H1 (cell line): ENCODE results near the gene NAT8L. TPM values are rescaled to one million over a fixed set of nuclear protein-coding genes. Genes with fewer than 3 reads are reported as not detected.

Experiments
- CTCF ChIA-PET: fragments of 300-600 bp; sonication (Branson Sonifier 250); formaldehyde crosslinking; loops from one replicate; lab custom pipeline; 2021; ENCODE audit not compliant: partially characterized antibody; lab: Charles Lee
- POLR2A ChIA-PET: fragments of 300-600 bp; sonication (Branson Sonifier 250); formaldehyde crosslinking; loops from one replicate; lab custom pipeline; 2021; ENCODE audit warnings: inconsistent platforms; ENCODE audit not compliant: partially characterized antibody; lab: Charles Lee
- DNase-seq, 2 experiments: peaks; one replicate each; pipeline versions ENCODE4 v3.0.0 to v3.0.0-alpha.2; 2010 to 2022; ENCODE audit warnings: low spot score in 2 of 2, low read depth in 1 of 2, mixed read lengths in 1 of 2
- FAIRE-seq: peaks from 2 replicates; lab custom pipeline; 2011; peaks lifted over from hg19 to GRCh38; lab: Jason Lieb, UNC
- H2AFZ ChIP-seq: 2 replicates; pipeline ENCODE4 v1.8.1; 2012; ENCODE audit warnings: low read length, inconsistent platforms
- H2AK5ac ChIP-seq: 2 replicates; pipeline ENCODE4 v1.6.1; 2013; ENCODE audit warnings: low read depth, low read length
- H2BK120ac ChIP-seq: replicated peaks from 2 replicates; pipeline ENCODE3; 2013; ENCODE audit warnings: low read depth, low read length, inconsistent platforms
- H2BK12ac ChIP-seq: 2 replicates; pipeline ENCODE4 v1.6.1; 2013; ENCODE audit warnings: low read depth, low read length
- H2BK15ac ChIP-seq: 2 replicates; pipeline ENCODE4 v1.6.1; 2013; ENCODE audit warnings: low read length
- H2BK20ac ChIP-seq: 2 replicates; pipeline ENCODE4 v1.6.1; 2013; ENCODE audit warnings: low read length
- H2BK5ac ChIP-seq: 2 replicates; pipeline ENCODE4 v1.6.1; 2013; ENCODE audit warnings: low read depth, low read length
- H3K14ac ChIP-seq: 2 replicates; pipeline ENCODE4 v1.6.1; 2013; ENCODE audit warnings: inconsistent platforms; ENCODE audit not compliant: insufficient read length
- H3K18ac ChIP-seq: 2 replicates; pipeline ENCODE4 v1.6.1; 2013; ENCODE audit warnings: low read length; ENCODE audit errors: extremely low read depth
- H3K23ac ChIP-seq: 2 replicates; pipeline ENCODE4 v1.6.1; 2013; ENCODE audit warnings: inconsistent platforms; ENCODE audit not compliant: insufficient read length
- H3K23me2 ChIP-seq: 2 replicates; pipeline ENCODE4 v1.6.1; 2013; ENCODE audit warnings: low read depth, low read length
- H3K27ac ChIP-seq: 2 replicates; pipeline ENCODE4 v1.6.1; 2011; ENCODE audit warnings: low read depth, low read length, inconsistent platforms
- H3K27me3 ChIP-seq, 4 experiments: replicated peaks in 1 of 4; 1 replicate in 1 of 4; 2 replicates in 3 of 4; pipeline versions ENCODE4 v1.6.1 to v1.8.1; 2011 to 2013; ENCODE audit warnings: low read length in 3 of 4, mild to moderate bottlenecking in 3 of 4, inconsistent platforms in 2 of 4, mixed read lengths in 2 of 4, moderate library complexity in 1 of 4; ENCODE audit not compliant: control insufficient read depth in 3 of 4, insufficient read depth in 3 of 4; ENCODE audit errors: extremely low read depth in 1 of 4
- H3K36me3 ChIP-seq, 4 experiments: 2 replicates each; pipeline versions ENCODE4 v1.6.1 to v1.8.1; 2011 to 2013; ENCODE audit warnings: mild to moderate bottlenecking in 4 of 4, low read length in 3 of 4, moderate library complexity in 2 of 4, control low read depth in 1 of 4, inconsistent platforms in 1 of 4; ENCODE audit not compliant: insufficient read depth in 4 of 4, control insufficient read depth in 2 of 4
- H3K4ac ChIP-seq: replicated peaks from 2 replicates; pipeline ENCODE3; 2013; ENCODE audit warnings: low read length, low read depth, mixed read lengths, inconsistent platforms; ENCODE audit not compliant: insufficient read length
- H3K4me1 ChIP-seq, 4 experiments: replicated peaks in 1 of 4; 1 replicate in 1 of 4; 2 replicates in 3 of 4; pipeline versions ENCODE4 v1.6.1 to v1.8.1; 2011 to 2013; ENCODE audit warnings: low read length in 3 of 4, inconsistent platforms in 2 of 4, mixed read lengths in 1 of 4; ENCODE audit not compliant: insufficient read depth in 4 of 4, control insufficient read depth in 3 of 4
- H3K4me2 ChIP-seq, 2 experiments: 2 replicates each; pipeline versions ENCODE4 v1.6.1 to v1.8.1; 2011 to 2013; ENCODE audit warnings: low read depth in 2 of 2, low read length in 2 of 2, control low read depth in 1 of 2, inconsistent platforms in 1 of 2, mild to moderate bottlenecking in 1 of 2; ENCODE audit not compliant: insufficient read depth in 1 of 2
- H3K4me3 ChIP-seq, 4 experiments: fragments of 200-600, 300-600 bp in 1 of 4; sonication (generic), shearing (Covaris generic), sonication (Bioruptor Twin) in 1 of 4; 2 replicates each; pipeline versions ENCODE4 v1.5.1 to v1.8.1; 2011 to 2016; ENCODE audit warnings: low read length in 4 of 4, low read depth in 3 of 4, control low read depth in 2 of 4, inconsistent platforms in 2 of 4, mild to moderate bottlenecking in 2 of 4, mixed read lengths in 1 of 4, moderate library complexity in 1 of 4; ENCODE audit not compliant: insufficient read depth in 2 of 4; ENCODE audit errors: extremely low read depth in 1 of 4
- H3K56ac ChIP-seq: replicated peaks from 2 replicates; pipeline ENCODE3; 2013; ENCODE audit warnings: low read depth, mild to moderate bottlenecking, mixed read lengths, low read length, inconsistent platforms; ENCODE audit not compliant: insufficient read length
- H3K79me1 ChIP-seq: 2 replicates; pipeline ENCODE4 v1.6.1; 2013; ENCODE audit warnings: low read depth, low read length, control low read depth
- H3K79me2 ChIP-seq, 2 experiments: 2 replicates each; pipeline versions ENCODE4 v1.6.1 to v1.8.1; 2012 to 2013; ENCODE audit warnings: low read length in 2 of 2, mild to moderate bottlenecking in 2 of 2, inconsistent platforms in 1 of 2; ENCODE audit not compliant: insufficient read depth in 2 of 2, control insufficient read depth in 1 of 2
- H3K9ac ChIP-seq, 4 experiments: replicated peaks in 1 of 4; 1 replicate in 1 of 4; 2 replicates in 3 of 4; pipeline versions ENCODE4 v1.6.1 to v1.8.1; 2011 to 2013; ENCODE audit warnings: low read depth in 3 of 4, low read length in 3 of 4, control low read depth in 2 of 4, mild to moderate bottlenecking in 2 of 4, moderate library complexity in 2 of 4, inconsistent platforms in 1 of 4; ENCODE audit errors: extremely low read depth in 1 of 4
- H3K9me3 ChIP-seq, 2 experiments: 2 replicates each; pipeline versions ENCODE4 v1.6.1 to v1.8.1; 2012 to 2013; ENCODE audit warnings: mild to moderate bottlenecking in 2 of 2, moderate library complexity in 2 of 2, control low read depth in 1 of 2, inconsistent platforms in 1 of 2, low read depth in 1 of 2, low read length in 1 of 2, mixed read lengths in 1 of 2; ENCODE audit not compliant: insufficient read depth in 2 of 2
- H4K20me1 ChIP-seq, 2 experiments: replicated peaks in 1 of 2; 2 replicates each; pipeline versions ENCODE3 to v1.8.1; 2011 to 2013; ENCODE audit warnings: inconsistent platforms in 2 of 2, low read length in 2 of 2, mild to moderate bottlenecking in 1 of 2; ENCODE audit not compliant: insufficient read depth in 2 of 2, control insufficient read depth in 1 of 2
- H4K5ac ChIP-seq: 2 replicates; pipeline ENCODE4 v1.6.1; 2013; ENCODE audit warnings: low read length, low read depth, mixed read lengths, inconsistent platforms; ENCODE audit not compliant: insufficient read length
- H4K8ac ChIP-seq: 2 replicates; pipeline ENCODE4 v1.8.0; 2013; ENCODE audit warnings: mild to moderate bottlenecking, moderate library complexity, low read length, inconsistent platforms; ENCODE audit not compliant: insufficient read depth; ENCODE audit errors: extremely low read depth
- H4K91ac ChIP-seq: replicated peaks from 2 replicates; pipeline ENCODE3; 2013; ENCODE audit warnings: low read length, mixed read lengths, inconsistent platforms; ENCODE audit not compliant: insufficient read length
- BACH1 ChIP-seq: IDR thresholded peaks from 2 replicates; pipeline ENCODE4 v1.6.1; 2012; ENCODE audit warnings: low read length, improper control_type of control experiment
- CBX5 ChIP-seq: fragments of 300-800, 300-1000 bp; sonication (generic); IDR thresholded peaks from 2 replicates; pipeline ENCODE4 v1.7.1; 2016; ENCODE audit warnings: antibody characterized with exemption, low read length, low read depth
- CHD1 ChIP-seq: IDR thresholded peaks from 2 replicates; pipeline ENCODE4 v1.6.1; 2012; ENCODE audit warnings: low read depth, low read length, improper control_type of control experiment
- HDAC2 ChIP-seq, 2 experiments: fragments of 300-600 bp in 1 of 2; sonication (generic) in 1 of 2; IDR thresholded peaks; 2 replicates each; pipeline ENCODE4 v1.6.1; 2011 to 2012; ENCODE audit warnings: low read depth in 2 of 2, low read length in 2 of 2, mild to moderate bottlenecking in 2 of 2, moderate library complexity in 2 of 2, borderline replicate concordance in 1 of 2, inconsistent platforms in 1 of 2
- NRF1 ChIP-seq: IDR thresholded peaks from 2 replicates; pipeline ENCODE4 v1.6.1; 2011; ENCODE audit warnings: mild to moderate bottlenecking, low read depth, low read length, improper control_type of control experiment
- RFX5 ChIP-seq: IDR thresholded peaks from 2 replicates; pipeline ENCODE4 v1.6.1; 2011; ENCODE audit warnings: low read depth, low read length, improper control_type of control experiment, borderline replicate concordance
- SAP30 ChIP-seq: fragments of 300-600 bp; sonication (generic); IDR thresholded peaks from 2 replicates; pipeline ENCODE4 v1.7.1; 2012; ENCODE audit warnings: low read length, moderate library complexity, mild to moderate bottlenecking, inconsistent platforms; ENCODE audit not compliant: insufficient read depth, insufficient replicate concordance
- SP2 ChIP-seq: IDR thresholded peaks from 2 replicates; pipeline ENCODE4 v1.6.1; 2012; ENCODE audit warnings: mild to moderate bottlenecking, low read length, inconsistent platforms
- SUZ12 ChIP-seq: fragments of 200-600 bp; sonication (generic); IDR thresholded peaks from 2 replicates; pipeline ENCODE4 v1.6.1; 2012; ENCODE audit warnings: mild to moderate bottlenecking, inconsistent platforms, low read length, moderate library complexity, mixed read lengths
- TBP ChIP-seq: IDR thresholded peaks from 2 replicates; pipeline ENCODE4 v1.6.1; 2011; ENCODE audit warnings: low read depth, low read length, improper control_type of control experiment
- WGBS, 2 experiments: shearing (Covaris generic) in 1 of 2; methylation state at CpG; one replicate each; pipeline versions ENCODE4 v1.1.6 to v1.1.7; 2013 to 2015; ENCODE audit warnings: low lambda C conversion rate in 2 of 2, mixed read lengths in 2 of 2, inconsistent platforms in 1 of 2, low coverage in 1 of 2, missing lambda C conversion rate in 1 of 2; ENCODE audit not compliant: insufficient replicate concordance in 2 of 2, insufficient coverage in 1 of 2, insufficient read length in 1 of 2; ENCODE audit errors: extremely low coverage in 1 of 2, missing lambda C conversion rate in 1 of 2; 5-methylcytosine and 5-hydroxymethylcytosine counted together
- polyA plus RNA-seq, 7 experiments: library from polyadenylated mRNA; depleted of rRNA in 3 of 7; stranded (reverse) in 5 of 7; unstranded in 2 of 7; fragments of >200 nt in 5 of 7; fragments of 200-250 nt in 2 of 7; gene quantifications; 1 replicate in 5 of 7; 2 replicates in 1 of 7; 4 replicates in 1 of 7; pipeline versions ENCODE4 v1.2.1 to v1.2.3, GENCODE V29; 2011 to 2013; ENCODE audit warnings: missing spikeins in 2 of 7, mixed read lengths in 2 of 7
- total RNA-seq: library from RNA; stranded (reverse); fragmentation: NEBNext Ultra II Directional; extraction: Animal tissue kit (Norgen Biotek cat#: 25700); gene quantifications from 2 replicates; pipeline ENCODE4 v1.2.1, GENCODE V29; 2021

Gene NAT8L
- total and polyA plus RNA-seq, 2 of the 8 experiments (the other 6 are each of a cell fraction or from before 2014, with no cell fraction given): 10.8 TPM

- 0 out of 8 replicates have a peak overlapping the region, but pooled peaks of 1 of the 4 experiments have one; percentile 19 for H3K4me3 ChIP-seq
- no peak overlapping the region for H4K91ac ChIP-seq
- peak overlapping the region; percentile 21 to 34; a peak in 2 of 4 replicates for H3K4me2 ChIP-seq
- H2BK5ac ChIP-seq: no peak overlapping the region
- H4K8ac ChIP-seq: 0 out of 2 replicates have a peak overlapping the region, but pooled peaks have one; percentile 42
- no peaks in the 10 kb centered on the region for H3K79me2 ChIP-seq
- no peak overlapping the region for H2AK5ac ChIP-seq
- TF ChIP-seq CBX5 (no peak), HDAC2 (IDR thresholded peaks at IDR 0.05; ENCODE audit: borderline replicate concordance in 1 of 2, low read depth in 2 of 2, low read length in 2 of 2) (no peak), BACH1 (no peak), RFX5 (no peak), TBP (no peak), NRF1 (no peak), SUZ12 (no peak), SP2 (no peak), CHD1 (no peak), SAP30 (no peak)
- no peaks in the 10 kb centered on the region for H3K79me1 ChIP-seq
- DNase-seq: peak in 1 of 2 experiments; percentile 43
- no peak overlapping the region for H3K9ac ChIP-seq
- H3K56ac ChIP-seq: no peak overlapping the region
- peaks cover 3% of the 10 kb centered on the region; the same call in 1 of the 2 replicates for H3K23me2 ChIP-seq
- ChIA-PET CTCF (interaction anchor here (0.6 kb wide), 1 partner anchor 172 kb away, joined by 3 read pairs; no protein-coding TSS in a partner anchor), POLR2A (interaction anchor here (1.1 to 1.4 kb wide), 3 partner anchors 11 to 37 kb away, joined by 3 read pairs; partner anchors contain the start of gene NAT8L)
- peaks cover 0 to 8% of the 10 kb centered on the region in 2 experiments; a peak in 1 of 4 replicates for H3K9me3 ChIP-seq
- no peak overlapping the region for H3K18ac ChIP-seq
- H2BK12ac ChIP-seq: no peak overlapping the region
- no peak overlapping the region for H3K23ac ChIP-seq
- H3K14ac ChIP-seq: no peak overlapping the region
- H2AFZ ChIP-seq: no peak overlapping the region
- no peak overlapping the region for H3K27ac ChIP-seq
- peaks cover 4 to 10% (median 5%) of the 10 kb centered on the region in 4 experiments; a peak in 6 of 7 replicates for H3K4me1 ChIP-seq
- no peak overlapping the region for H2BK15ac ChIP-seq
- no peak for FAIRE-seq
- peaks cover 0 to 9% of the 10 kb centered on the region in 2 experiments for H4K20me1 ChIP-seq
- no peaks in the 10 kb centered on the region for H3K36me3 ChIP-seq
- 69% methylated on average over 35 of the region's 57 CpGs; no CpG with 5 or more reads in 1 of the 2 experiments for WGBS, 2 experiments
- H2BK20ac ChIP-seq: no peak overlapping the region
- no peak overlapping the region for H4K5ac ChIP-seq
- H2BK120ac ChIP-seq: no peak overlapping the region
- H3K27me3 ChIP-seq: peaks cover 6 to 23% (median 20%) of the 10 kb centered on the region in 4 experiments
- no peak overlapping the region for H3K4ac ChIP-seq
Observed at GRCh38 chr4:2047031-2047660, 12.0 kb upstream of the NAT8L start.
